ENCODE data around the gene CDC73.

CDC73 gene

GRCh38 chr1:193234530-193234929 is 112.7 kb downstream of the CDC73 start:
- Histone ChIP-seq H3K27ac (ENCODE audit: low read length) (no peak overlapping the region), H3K9me3 (ENCODE audit: insufficient read depth, low read length) (no peaks in the 10 kb centered on the region), H3K9ac (ENCODE audit: low read length) (no peak overlapping the region), H3K4me2 (ENCODE audit: low read length) (no peak overlapping the region), H3K79me2 (ENCODE audit: low read length) (no peaks in the 10 kb centered on the region), H4K20me1 (ENCODE audit: insufficient read depth, low read length) (no peaks in the 10 kb centered on the region), H2AFZ (ENCODE audit: low read depth, low read length) (no peak overlapping the region), H3K4me3 (ENCODE audit: low read length) (no peak overlapping the region), H3K27me3 (ENCODE audit: low read depth, low read length) (no peaks in the 10 kb centered on the region), H3K36me3 (replicated peaks; ENCODE audit: low read depth, low read length) (peaks cover 10% of the 10 kb centered on the region), H3K4me1 (ENCODE audit: low read length) (no peaks in the 10 kb centered on the region)
- TF ChIP-seq CTCF (IDR thresholded peaks at IDR 0.05; ENCODE audit: low read depth, low read length) (no peak), EZH2phosphoT487 (IDR thresholded peaks at IDR 0.05; ENCODE audit: low read depth) (no peak)

- H4K20me1 ChIP-seq (ENCODE audit: insufficient read depth, low read length): no peaks in the 10 kb centered on the region; the same call in 1 of the 2 replicates
- H3K36me3 ChIP-seq (replicated peaks; ENCODE audit: low read depth, low read length): peaks cover 21% of the 10 kb centered on the region
- H3K27ac ChIP-seq (ENCODE audit: low read length): no peak overlapping the region
- TF ChIP-seq CTCF (IDR thresholded peaks at IDR 0.05; ENCODE audit: low read depth, low read length): no peak
- no peaks in the 10 kb centered on the region for H3K9me3 ChIP-seq (ENCODE audit: insufficient read depth, low read length)
- peaks cover 3% of the 10 kb centered on the region; the same call in 1 of the 2 replicates for H3K79me2 ChIP-seq (ENCODE audit: low read length)
- H3K4me1 ChIP-seq (ENCODE audit: low read length): 0 out of 2 replicates have a peak, but pooled peaks cover 5% of the 10 kb centered on the region
- no peaks in the 10 kb centered on the region for H3K27me3 ChIP-seq (ENCODE audit: low read depth, low read length)
- no peak overlapping the region for H3K9ac ChIP-seq (ENCODE audit: low read length)
- no peak overlapping the region for H3K4me3 ChIP-seq (ENCODE audit: low read length)
- no peak overlapping the region for H2AFZ ChIP-seq (ENCODE audit: low read depth, low read length)
- H3K4me2 ChIP-seq (ENCODE audit: low read length): no peak overlapping the region
Observed at GRCh38 chr1:193237381-193237978, 115.6 kb downstream of the CDC73 start.

GRCh38 chr1:193240609-193241008 is 118.8 kb downstream of the CDC73 start:
- no peak overlapping the region for H3K27ac ChIP-seq (ENCODE audit: low read length)
- no peak overlapping the region for H3K4me2 ChIP-seq (ENCODE audit: low read length)
- H3K79me2 ChIP-seq (ENCODE audit: low read length): peaks cover 3% of the 10 kb centered on the region; the same call in 1 of the 2 replicates
- H2AFZ ChIP-seq (ENCODE audit: low read depth, low read length): no peak overlapping the region
- no peaks in the 10 kb centered on the region; the same call in 1 of the 2 replicates for H4K20me1 ChIP-seq (ENCODE audit: insufficient read depth, low read length)
- no peaks in the 10 kb centered on the region for H3K27me3 ChIP-seq (ENCODE audit: low read depth, low read length)
- 0 out of 2 replicates have a peak, but pooled peaks cover 5% of the 10 kb centered on the region for H3K4me1 ChIP-seq (ENCODE audit: low read length)
- no peak overlapping the region for H3K9ac ChIP-seq (ENCODE audit: low read length)
- H3K36me3 ChIP-seq (replicated peaks; ENCODE audit: low read depth, low read length): peaks cover 22% of the 10 kb centered on the region
- TF ChIP-seq EZH2phosphoT487 (IDR thresholded peaks at IDR 0.05; ENCODE audit: low read depth) (no peak), CTCF (IDR thresholded peaks at IDR 0.05; ENCODE audit: low read depth, low read length) (no peak)
- no peak overlapping the region for H3K4me3 ChIP-seq (ENCODE audit: low read length)
- H3K9me3 ChIP-seq (ENCODE audit: insufficient read depth, low read length): no peaks in the 10 kb centered on the region

GRCh38 chr1:193241132-193241827 is 119.4 kb downstream of the CDC73 start:
- no peak for TF ChIP-seq EZH2phosphoT487 (IDR thresholded peaks at IDR 0.05; ENCODE audit: low read depth)
- TF ChIP-seq CTCF (IDR thresholded peaks at IDR 0.05; ENCODE audit: low read depth, low read length): no peak
- no peak overlapping the region for H3K4me2 ChIP-seq (ENCODE audit: low read length)
- 0 out of 2 replicates have a peak, but pooled peaks cover 5% of the 10 kb centered on the region for H3K4me1 ChIP-seq (ENCODE audit: low read length)
- no peak overlapping the region for H3K9ac ChIP-seq (ENCODE audit: low read length)
- H3K36me3 ChIP-seq (replicated peaks; ENCODE audit: low read depth, low read length): peaks cover 20% of the 10 kb centered on the region
- H3K79me2 ChIP-seq (ENCODE audit: low read length): peaks cover 3% of the 10 kb centered on the region; the same call in 1 of the 2 replicates
- H3K27me3 ChIP-seq (ENCODE audit: low read depth, low read length): no peaks in the 10 kb centered on the region
- H3K4me3 ChIP-seq (ENCODE audit: low read length): no peak overlapping the region
- H4K20me1 ChIP-seq (ENCODE audit: insufficient read depth, low read length): no peaks in the 10 kb centered on the region; the same call in 1 of the 2 replicates
- H3K27ac ChIP-seq (ENCODE audit: low read length): no peak overlapping the region
- no peaks in the 10 kb centered on the region for H3K9me3 ChIP-seq (ENCODE audit: insufficient read depth, low read length)
- H2AFZ ChIP-seq (ENCODE audit: low read depth, low read length): no peak overlapping the region

Measured in OCI-LY3 (cell line).